H1 (cell line): ENCODE data around the gene UBE2O. TPM values are rescaled to one million over a fixed set of nuclear protein-coding genes. Genes with fewer than 3 reads are reported as not detected.
A peak's percentile ranks its signal among the peaks of the same experiment; 100 is the strongest.

Source experiments
- CTCF ChIA-PET: fragments of 300-600 bp; sonication (Branson Sonifier 250); formaldehyde crosslinking; loops from one replicate; lab custom pipeline; 2021; ENCODE audit not compliant: partially characterized antibody; lab: Charles Lee
- POLR2A ChIA-PET: fragments of 300-600 bp; sonication (Branson Sonifier 250); formaldehyde crosslinking; loops from one replicate; lab custom pipeline; 2021; ENCODE audit warnings: inconsistent platforms; ENCODE audit not compliant: partially characterized antibody; lab: Charles Lee
- DNase-seq, 2 experiments: peaks; one replicate each; pipeline versions ENCODE4 v3.0.0 to v3.0.0-alpha.2; 2010 to 2022; ENCODE audit warnings: low spot score in 2 of 2, low read depth in 1 of 2, mixed read lengths in 1 of 2
- FAIRE-seq: peaks from 2 replicates; lab custom pipeline; 2011; peaks lifted over from hg19 to GRCh38; lab: Jason Lieb, UNC
- H2AFZ ChIP-seq: 2 replicates; pipeline ENCODE4 v1.8.1; 2012; ENCODE audit warnings: low read length, inconsistent platforms
- H2AK5ac ChIP-seq: 2 replicates; pipeline ENCODE4 v1.6.1; 2013; ENCODE audit warnings: low read depth, low read length
- H2BK120ac ChIP-seq: replicated peaks from 2 replicates; pipeline ENCODE3; 2013; ENCODE audit warnings: low read depth, low read length, inconsistent platforms
- H2BK12ac ChIP-seq: 2 replicates; pipeline ENCODE4 v1.6.1; 2013; ENCODE audit warnings: low read depth, low read length
- H2BK15ac ChIP-seq: 2 replicates; pipeline ENCODE4 v1.6.1; 2013; ENCODE audit warnings: low read length
- H2BK20ac ChIP-seq: 2 replicates; pipeline ENCODE4 v1.6.1; 2013; ENCODE audit warnings: low read length
- H2BK5ac ChIP-seq: 2 replicates; pipeline ENCODE4 v1.6.1; 2013; ENCODE audit warnings: low read depth, low read length
- H3K14ac ChIP-seq: 2 replicates; pipeline ENCODE4 v1.6.1; 2013; ENCODE audit warnings: inconsistent platforms; ENCODE audit not compliant: insufficient read length
- H3K18ac ChIP-seq: 2 replicates; pipeline ENCODE4 v1.6.1; 2013; ENCODE audit warnings: low read length; ENCODE audit errors: extremely low read depth
- H3K23ac ChIP-seq: 2 replicates; pipeline ENCODE4 v1.6.1; 2013; ENCODE audit warnings: inconsistent platforms; ENCODE audit not compliant: insufficient read length
- H3K23me2 ChIP-seq: 2 replicates; pipeline ENCODE4 v1.6.1; 2013; ENCODE audit warnings: low read depth, low read length
- H3K27ac ChIP-seq: 2 replicates; pipeline ENCODE4 v1.6.1; 2011; ENCODE audit warnings: low read depth, low read length, inconsistent platforms
- H3K27me3 ChIP-seq, 4 experiments: replicated peaks in 1 of 4; 1 replicate in 1 of 4; 2 replicates in 3 of 4; pipeline versions ENCODE4 v1.6.1 to v1.8.1; 2011 to 2013; ENCODE audit warnings: low read length in 3 of 4, mild to moderate bottlenecking in 3 of 4, inconsistent platforms in 2 of 4, mixed read lengths in 2 of 4, moderate library complexity in 1 of 4; ENCODE audit not compliant: control insufficient read depth in 3 of 4, insufficient read depth in 3 of 4; ENCODE audit errors: extremely low read depth in 1 of 4
- H3K36me3 ChIP-seq, 4 experiments: 2 replicates each; pipeline versions ENCODE4 v1.6.1 to v1.8.1; 2011 to 2013; ENCODE audit warnings: mild to moderate bottlenecking in 4 of 4, low read length in 3 of 4, moderate library complexity in 2 of 4, control low read depth in 1 of 4, inconsistent platforms in 1 of 4; ENCODE audit not compliant: insufficient read depth in 4 of 4, control insufficient read depth in 2 of 4
- H3K4ac ChIP-seq: replicated peaks from 2 replicates; pipeline ENCODE3; 2013; ENCODE audit warnings: low read length, low read depth, mixed read lengths, inconsistent platforms; ENCODE audit not compliant: insufficient read length
- H3K4me1 ChIP-seq, 4 experiments: replicated peaks in 1 of 4; 1 replicate in 1 of 4; 2 replicates in 3 of 4; pipeline versions ENCODE4 v1.6.1 to v1.8.1; 2011 to 2013; ENCODE audit warnings: low read length in 3 of 4, inconsistent platforms in 2 of 4, mixed read lengths in 1 of 4; ENCODE audit not compliant: insufficient read depth in 4 of 4, control insufficient read depth in 3 of 4
- H3K4me2 ChIP-seq, 2 experiments: 2 replicates each; pipeline versions ENCODE4 v1.6.1 to v1.8.1; 2011 to 2013; ENCODE audit warnings: low read depth in 2 of 2, low read length in 2 of 2, control low read depth in 1 of 2, inconsistent platforms in 1 of 2, mild to moderate bottlenecking in 1 of 2; ENCODE audit not compliant: insufficient read depth in 1 of 2
- H3K4me3 ChIP-seq, 4 experiments: fragments of 200-600, 300-600 bp in 1 of 4; sonication (generic), shearing (Covaris generic), sonication (Bioruptor Twin) in 1 of 4; 2 replicates each; pipeline versions ENCODE4 v1.5.1 to v1.8.1; 2011 to 2016; ENCODE audit warnings: low read length in 4 of 4, low read depth in 3 of 4, control low read depth in 2 of 4, inconsistent platforms in 2 of 4, mild to moderate bottlenecking in 2 of 4, mixed read lengths in 1 of 4, moderate library complexity in 1 of 4; ENCODE audit not compliant: insufficient read depth in 2 of 4; ENCODE audit errors: extremely low read depth in 1 of 4
- H3K56ac ChIP-seq: replicated peaks from 2 replicates; pipeline ENCODE3; 2013; ENCODE audit warnings: low read depth, mild to moderate bottlenecking, mixed read lengths, low read length, inconsistent platforms; ENCODE audit not compliant: insufficient read length
- H3K79me1 ChIP-seq: 2 replicates; pipeline ENCODE4 v1.6.1; 2013; ENCODE audit warnings: low read depth, low read length, control low read depth
- H3K79me2 ChIP-seq, 2 experiments: 2 replicates each; pipeline versions ENCODE4 v1.6.1 to v1.8.1; 2012 to 2013; ENCODE audit warnings: low read length in 2 of 2, mild to moderate bottlenecking in 2 of 2, inconsistent platforms in 1 of 2; ENCODE audit not compliant: insufficient read depth in 2 of 2, control insufficient read depth in 1 of 2
- H3K9ac ChIP-seq, 4 experiments: replicated peaks in 1 of 4; 1 replicate in 1 of 4; 2 replicates in 3 of 4; pipeline versions ENCODE4 v1.6.1 to v1.8.1; 2011 to 2013; ENCODE audit warnings: low read depth in 3 of 4, low read length in 3 of 4, control low read depth in 2 of 4, mild to moderate bottlenecking in 2 of 4, moderate library complexity in 2 of 4, inconsistent platforms in 1 of 4; ENCODE audit errors: extremely low read depth in 1 of 4
- H3K9me3 ChIP-seq, 2 experiments: 2 replicates each; pipeline versions ENCODE4 v1.6.1 to v1.8.1; 2012 to 2013; ENCODE audit warnings: mild to moderate bottlenecking in 2 of 2, moderate library complexity in 2 of 2, control low read depth in 1 of 2, inconsistent platforms in 1 of 2, low read depth in 1 of 2, low read length in 1 of 2, mixed read lengths in 1 of 2; ENCODE audit not compliant: insufficient read depth in 2 of 2
- H4K20me1 ChIP-seq, 2 experiments: replicated peaks in 1 of 2; 2 replicates each; pipeline versions ENCODE3 to v1.8.1; 2011 to 2013; ENCODE audit warnings: inconsistent platforms in 2 of 2, low read length in 2 of 2, mild to moderate bottlenecking in 1 of 2; ENCODE audit not compliant: insufficient read depth in 2 of 2, control insufficient read depth in 1 of 2
- H4K5ac ChIP-seq: 2 replicates; pipeline ENCODE4 v1.6.1; 2013; ENCODE audit warnings: low read length, low read depth, mixed read lengths, inconsistent platforms; ENCODE audit not compliant: insufficient read length
- H4K8ac ChIP-seq: 2 replicates; pipeline ENCODE4 v1.8.0; 2013; ENCODE audit warnings: mild to moderate bottlenecking, moderate library complexity, low read length, inconsistent platforms; ENCODE audit not compliant: insufficient read depth; ENCODE audit errors: extremely low read depth
- H4K91ac ChIP-seq: replicated peaks from 2 replicates; pipeline ENCODE3; 2013; ENCODE audit warnings: low read length, mixed read lengths, inconsistent platforms; ENCODE audit not compliant: insufficient read length
- BCL11A ChIP-seq, 2 experiments: IDR thresholded peaks; one replicate each; pipeline ENCODE4 v1.6.1; 2011; ENCODE audit warnings: low read depth in 2 of 2, low read length in 2 of 2, mild to moderate bottlenecking in 2 of 2
- CBX8 ChIP-seq: fragments of 300-800, 300-1000 bp; sonication (generic); IDR thresholded peaks from 2 replicates; pipeline ENCODE4 v1.7.1; 2016; ENCODE audit warnings: low read depth, low read length, borderline replicate concordance
- CEBPB ChIP-seq: IDR thresholded peaks from 2 replicates; pipeline ENCODE4 v1.6.1; 2012; ENCODE audit warnings: low read depth, low read length
- CTBP2 ChIP-seq: IDR thresholded peaks from 2 replicates; pipeline ENCODE4 v1.7.0; 2011; ENCODE audit warnings: borderline replicate concordance, mild to moderate bottlenecking, moderate library complexity, mixed read lengths, low read length; ENCODE audit not compliant: insufficient read depth, insufficient read length
- GABPA ChIP-seq: IDR thresholded peaks from 2 replicates; pipeline ENCODE4 v1.6.1; 2011; ENCODE audit warnings: mild to moderate bottlenecking, low read length, moderate library complexity, borderline replicate concordance; ENCODE audit not compliant: insufficient read depth
- NRF1 ChIP-seq: IDR thresholded peaks from 2 replicates; pipeline ENCODE4 v1.6.1; 2011; ENCODE audit warnings: mild to moderate bottlenecking, low read depth, low read length, improper control_type of control experiment
- PHF8 ChIP-seq: fragments of 200-600 bp; sonication (generic); conservative IDR thresholded peaks from 2 replicates; pipeline ENCODE4 v1.7.1; 2012; ENCODE audit warnings: low read depth, mild to moderate bottlenecking, inconsistent platforms, low read length, moderate library complexity
- POLR2AphosphoS5 ChIP-seq: IDR thresholded peaks from 2 replicates; pipeline ENCODE4 v1.6.1; 2011; ENCODE audit warnings: low read depth, low read length
- SAP30 ChIP-seq: fragments of 300-600 bp; sonication (generic); IDR thresholded peaks from 2 replicates; pipeline ENCODE4 v1.7.1; 2012; ENCODE audit warnings: low read length, moderate library complexity, mild to moderate bottlenecking, inconsistent platforms; ENCODE audit not compliant: insufficient read depth, insufficient replicate concordance
- SIX5 ChIP-seq: IDR thresholded peaks from 2 replicates; pipeline ENCODE4 v1.6.1; 2011; ENCODE audit warnings: mild to moderate bottlenecking, low read depth, low read length
- SP4 ChIP-seq: IDR thresholded peaks from 2 replicates; pipeline ENCODE4 v1.6.1; 2012; ENCODE audit warnings: low read length, inconsistent platforms
- SUZ12 ChIP-seq: fragments of 200-600 bp; sonication (generic); IDR thresholded peaks from 2 replicates; pipeline ENCODE4 v1.6.1; 2012; ENCODE audit warnings: mild to moderate bottlenecking, inconsistent platforms, low read length, moderate library complexity, mixed read lengths
- WGBS, 2 experiments: shearing (Covaris generic) in 1 of 2; methylation state at CpG; one replicate each; pipeline versions ENCODE4 v1.1.6 to v1.1.7; 2013 to 2015; ENCODE audit warnings: low lambda C conversion rate in 2 of 2, mixed read lengths in 2 of 2, inconsistent platforms in 1 of 2, low coverage in 1 of 2, missing lambda C conversion rate in 1 of 2; ENCODE audit not compliant: insufficient replicate concordance in 2 of 2, insufficient coverage in 1 of 2, insufficient read length in 1 of 2; ENCODE audit errors: extremely low coverage in 1 of 2, missing lambda C conversion rate in 1 of 2; 5-methylcytosine and 5-hydroxymethylcytosine counted together
- polyA plus RNA-seq, 7 experiments: library from polyadenylated mRNA; depleted of rRNA in 3 of 7; stranded (reverse) in 5 of 7; unstranded in 2 of 7; fragments of >200 nt in 5 of 7; fragments of 200-250 nt in 2 of 7; gene quantifications; 1 replicate in 5 of 7; 2 replicates in 1 of 7; 4 replicates in 1 of 7; pipeline versions ENCODE4 v1.2.1 to v1.2.3, GENCODE V29; 2011 to 2013; ENCODE audit warnings: missing spikeins in 2 of 7, mixed read lengths in 2 of 7
- total RNA-seq: library from RNA; stranded (reverse); fragmentation: NEBNext Ultra II Directional; extraction: Animal tissue kit (Norgen Biotek cat#: 25700); gene quantifications from 2 replicates; pipeline ENCODE4 v1.2.1, GENCODE V29; 2021
- TF ChIP-seq, protein P1 (sequence below): IDR thresholded peaks from 2 replicates; pipeline ENCODE4 v1.6.1; 2012; ENCODE audit warnings: low read length, inconsistent platforms

Gene UBE2O
- total and polyA plus RNA-seq, 2 of the 8 experiments (the other 6 are each of a cell fraction or from before 2014, with no cell fraction given) = 24.4 to 63.0 TPM

GRCh38 chr17:76368545-76368944 lies 84.4 kb downstream of the UBE2O start:
- H2BK20ac ChIP-seq = no peak overlapping the region
- H3K4ac ChIP-seq = no peak overlapping the region
- H3K36me3 ChIP-seq = no peaks in the 10 kb centered on the region; a peak in 1 of 8 replicates
- no peaks in the 10 kb centered on the region for H4K20me1 ChIP-seq
- CTCF ChIA-PET = interaction anchor here (0.7 to 29.3 kb wide), 8 partner anchors 10 to 89 kb away, joined by 3 to 635 read pairs (median 6); partner anchors contain the start of genes PRPSAP1 and SPHK1
- POLR2A ChIA-PET = no interaction called here
- DNase-seq (peak in 1 of 2 experiments; percentile 47), FAIRE-seq (no peak)
- H3K9me3 ChIP-seq = no peaks in the 10 kb centered on the region
- peak overlapping the region; percentile 35; the same call in 1 of the 2 replicates for H4K8ac ChIP-seq
- no peaks in the 10 kb centered on the region for H3K27me3 ChIP-seq
- no peak overlapping the region for H3K9ac ChIP-seq
- H2BK15ac ChIP-seq = no peak overlapping the region
- H2BK5ac ChIP-seq = no peak overlapping the region
- no peak overlapping the region for H3K18ac ChIP-seq
- H3K27ac ChIP-seq = no peak overlapping the region
- H3K56ac ChIP-seq = no peak overlapping the region
- peaks cover 0 to 4% (median 3%) of the 10 kb centered on the region in 4 experiments; a peak in 3 of 7 replicates for H3K4me1 ChIP-seq
- no peak overlapping the region for H2BK12ac ChIP-seq
- no peaks in the 10 kb centered on the region for H3K79me1 ChIP-seq
- no peak overlapping the region for H4K5ac ChIP-seq
- no peaks in the 10 kb centered on the region for H3K79me2 ChIP-seq
- H4K91ac ChIP-seq = no peak overlapping the region
- no peak overlapping the region for H3K14ac ChIP-seq
- whole genome bisulfite sequencing, 2 experiments = 80% methylated on average over 9 of the region's 11 CpGs; no CpG with 5 or more reads in 1 of the 2 experiments
- no peak overlapping the region for H3K4me3 ChIP-seq
- no peak overlapping the region for H3K23ac ChIP-seq
- no peak overlapping the region for H2BK120ac ChIP-seq
- no peaks in the 10 kb centered on the region for H3K23me2 ChIP-seq
- no peak overlapping the region for H2AFZ ChIP-seq
- H2AK5ac ChIP-seq = no peak overlapping the region
- no peak overlapping the region for H3K4me2 ChIP-seq
- TF ChIP-seq GABPA = no peak
- TF ChIP-seq, protein P1, sequence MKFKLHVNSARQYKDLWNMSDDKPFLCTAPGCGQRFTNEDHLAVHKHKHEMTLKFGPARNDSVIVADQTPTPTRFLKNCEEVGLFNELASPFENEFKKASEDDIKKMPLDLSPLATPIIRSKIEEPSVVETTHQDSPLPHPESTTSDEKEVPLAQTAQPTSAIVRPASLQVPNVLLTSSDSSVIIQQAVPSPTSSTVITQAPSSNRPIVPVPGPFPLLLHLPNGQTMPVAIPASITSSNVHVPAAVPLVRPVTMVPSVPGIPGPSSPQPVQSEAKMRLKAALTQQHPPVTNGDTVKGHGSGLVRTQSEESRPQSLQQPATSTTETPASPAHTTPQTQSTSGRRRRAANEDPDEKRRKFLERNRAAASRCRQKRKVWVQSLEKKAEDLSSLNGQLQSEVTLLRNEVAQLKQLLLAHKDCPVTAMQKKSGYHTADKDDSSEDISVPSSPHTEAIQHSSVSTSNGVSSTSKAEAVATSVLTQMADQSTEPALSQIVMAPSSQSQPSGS = no peak
- TF ChIP-seq SAP30 = no peak
- TF ChIP-seq POLR2AphosphoS5 = no peak
- TF ChIP-seq PHF8 = no peak
- TF ChIP-seq SUZ12 = no peak
- no peak for TF ChIP-seq CTBP2
- TF ChIP-seq CEBPB = no peak
- no peak for TF ChIP-seq CBX8
- no peak for TF ChIP-seq BCL11A (IDR thresholded peaks at IDR 0.05; ENCODE audit: low read depth in 2 of 2, low read length in 2 of 2)
- no peak for TF ChIP-seq SIX5
- no peak for TF ChIP-seq NRF1
- TF ChIP-seq SP4 = no peak
